ENCODE results near the gene GRK1. TPM values are rescaled to one million over a fixed set of nuclear protein-coding genes. Genes with fewer than 3 reads are reported as not detected.

The GRK1 gene
- total and polyA plus RNA-seq, 2 of the 8 experiments (the other 6 are each of a cell fraction or from before 2014, with no cell fraction given) = 0.12 TPM; not detected in 1

- Histone ChIP-seq H3K23me2 (ENCODE audit: low read depth, low read length) (peaks cover 16% of the 10 kb centered on the region; the same call in 1 of the 2 replicates), H3K4me2 (ENCODE audit: insufficient read depth in 1 of 2, low read depth in 2 of 2, low read length in 2 of 2) (no peak overlapping the region), H3K27ac (ENCODE audit: low read depth, low read length) (no peak overlapping the region), H4K5ac (ENCODE audit: insufficient read length, low read depth, low read length) (no peak overlapping the region), H2AFZ (ENCODE audit: low read length) (no peak overlapping the region), H3K9ac (replicated peaks in 1 of 4; ENCODE audit: extremely low read depth in 1 of 4, low read depth in 3 of 4, low read length in 3 of 4) (no peak overlapping the region), H4K91ac (replicated peaks; ENCODE audit: insufficient read length, low read length) (no peak overlapping the region), H3K56ac (replicated peaks; ENCODE audit: insufficient read length, low read depth, low read length) (no peak overlapping the region), H3K23ac (ENCODE audit: insufficient read length) (no peak overlapping the region), H2BK20ac (ENCODE audit: low read length) (no peak overlapping the region), H3K79me1 (ENCODE audit: low read depth, low read length) (no peaks in the 10 kb centered on the region), H2BK5ac (ENCODE audit: low read depth, low read length) (no peak overlapping the region), H4K20me1 (replicated peaks in 1 of 2; ENCODE audit: control insufficient read depth in 1 of 2, insufficient read depth in 2 of 2, low read length in 2 of 2) (peaks cover 0 to 2% of the 10 kb centered on the region in 2 experiments), H3K79me2 (ENCODE audit: control insufficient read depth in 1 of 2, insufficient read depth in 2 of 2, low read length in 2 of 2) (no peaks in the 10 kb centered on the region), H4K8ac (ENCODE audit: extremely low read depth, insufficient read depth, low read length) (no peak overlapping the region), H3K4me1 (replicated peaks in 1 of 4; ENCODE audit: control insufficient read depth in 3 of 4, insufficient read depth in 4 of 4, low read length in 3 of 4) (peaks cover 1 to 12% (median 7%) of the 10 kb centered on the region in 4 experiments; a peak in 6 of 7 replicates), H3K4ac (replicated peaks; ENCODE audit: insufficient read length, low read depth, low read length) (no peak overlapping the region), H3K18ac (ENCODE audit: extremely low read depth, low read length) (no peak overlapping the region), H3K4me3 (ENCODE audit: extremely low read depth in 1 of 4, insufficient read depth in 2 of 4, low read depth in 3 of 4, low read length in 4 of 4) (no peak overlapping the region), H2BK15ac (ENCODE audit: low read length) (no peak overlapping the region), H3K14ac (ENCODE audit: insufficient read length) (no peak overlapping the region), H2BK120ac (replicated peaks; ENCODE audit: low read depth, low read length) (no peak overlapping the region), H2BK12ac (ENCODE audit: low read depth, low read length) (no peak overlapping the region), H2AK5ac (ENCODE audit: low read depth, low read length) (no peak overlapping the region), H3K27me3 (replicated peaks in 1 of 4; ENCODE audit: control insufficient read depth in 3 of 4, extremely low read depth in 1 of 4, insufficient read depth in 3 of 4, low read length in 3 of 4) (peaks cover 2 to 23% (median 21%) of the 10 kb centered on the region in 4 experiments), H3K36me3 (ENCODE audit: control insufficient read depth in 2 of 4, insufficient read depth in 4 of 4, low read length in 3 of 4) (no peaks in the 10 kb centered on the region), H3K9me3 (ENCODE audit: insufficient read depth in 2 of 2, low read depth in 1 of 2, low read length in 1 of 2) (no peaks in the 10 kb centered on the region)
- WGBS, 2 experiments (ENCODE audit: extremely low coverage in 1 of 2, insufficient coverage in 1 of 2, insufficient read length in 1 of 2, insufficient replicate concordance in 2 of 2, low coverage in 1 of 2, low lambda C conversion rate in 2 of 2, missing lambda C conversion rate in 1 of 2) = 87% methylated on average over 13 of the region's 13 CpGs; no CpG with 5 or more reads in 1 of the 2 experiments
- ChIA-PET POLR2A (ENCODE audit: partially characterized antibody) (no interaction called here), CTCF (ENCODE audit: partially characterized antibody) (no interaction called here)
- DNase-seq (ENCODE audit: low read depth in 1 of 2, low spot score in 2 of 2) (no peak), FAIRE-seq (no peak)
- TF ChIP-seq RNF2 (IDR thresholded peaks at IDR 0.05; ENCODE audit: borderline replicate concordance, low read depth, low read length, missing control alignments, poor library complexity, severe bottlenecking) = no peak
- no peak for TF ChIP-seq NRF1 (IDR thresholded peaks at IDR 0.05; ENCODE audit: low read depth, low read length)
- no peak for TF ChIP-seq E2F6 (IDR thresholded peaks at IDR 0.05)
- TF ChIP-seq SIN3A (conservative IDR thresholded peaks at IDR 0.05 in 1 of 2, IDR thresholded peaks at IDR 0.05 in 1 of 2; ENCODE audit: low read depth in 1 of 2, low read length in 2 of 2) = no peak
- TF ChIP-seq ATF3 (IDR thresholded peaks at IDR 0.05; ENCODE audit: insufficient read depth, low read depth, low read length) = no peak
- no peak for TF ChIP-seq POLR2A (IDR thresholded peaks at IDR 0.05; ENCODE audit: control extremely low read depth in 1 of 2, low read depth in 2 of 2, low read length in 2 of 2)
- TF ChIP-seq BCL11A (IDR thresholded peaks at IDR 0.05; ENCODE audit: low read depth in 2 of 2, low read length in 2 of 2) = no peak
- TF ChIP-seq MAFK (IDR thresholded peaks at IDR 0.05; ENCODE audit: low read depth, low read length) = no peak
These were observed 96.2 kb downstream of the GRK1 start for GRCh38 chr13:113763254-113763653.
